OCI-LY3 (cell line): Measurements from ENCODE around the gene IGIP.

Experiments used
- EZH2phosphoT487 ChIP-seq: fragments of 200-600 bp; shearing (Covaris generic); IDR thresholded peaks from 2 replicates; pipeline ENCODE4 v1.6.1; 2018; ENCODE audit warnings: antibody characterized with exemption, mixed run types, low read depth
- TF ChIP-seq, protein P1 (sequence below): fragments of 200-600, 300-600 bp; sonication (generic); IDR thresholded peaks from 2 replicates; pipeline ENCODE4 v1.5.1; 2014; ENCODE audit warnings: antibody characterized with exemption, low read length, low read depth

DNA sequence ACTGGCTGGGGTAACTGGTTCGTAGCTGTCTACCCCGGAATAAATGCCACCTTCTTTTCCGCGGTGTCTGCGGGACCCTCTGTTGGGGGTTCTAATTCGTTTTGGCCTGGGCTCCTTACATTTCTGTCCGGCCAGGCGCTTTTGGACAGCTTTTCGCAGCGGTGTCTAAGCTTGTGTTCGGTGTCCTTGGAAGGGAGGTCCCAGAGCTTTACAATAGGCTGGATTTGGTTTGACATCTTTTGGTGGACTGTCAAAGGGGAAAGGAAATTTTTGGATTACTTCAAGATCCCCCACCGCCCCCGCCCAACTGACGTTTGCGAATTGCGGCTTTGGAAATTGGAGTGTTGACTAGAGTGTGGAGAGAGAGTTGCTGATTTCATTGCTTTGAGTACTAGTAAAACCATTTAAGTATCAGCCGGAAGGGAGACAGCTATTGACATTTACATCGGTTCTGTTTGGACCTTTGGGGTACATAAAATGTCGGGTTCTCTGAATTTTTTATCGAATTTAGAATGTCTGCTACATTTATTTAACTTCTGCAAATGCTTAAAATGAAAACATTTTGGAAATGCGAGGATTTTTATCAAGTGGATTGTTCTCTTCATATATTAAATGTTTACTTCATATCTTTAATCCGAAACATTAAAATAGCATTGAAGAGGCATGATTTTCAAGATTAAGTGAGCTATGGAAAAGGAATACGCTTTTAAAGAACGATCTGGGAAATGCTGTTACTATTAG is 16.5 kb upstream of the IGIP start:
- TF ChIP-seq, protein P1, sequence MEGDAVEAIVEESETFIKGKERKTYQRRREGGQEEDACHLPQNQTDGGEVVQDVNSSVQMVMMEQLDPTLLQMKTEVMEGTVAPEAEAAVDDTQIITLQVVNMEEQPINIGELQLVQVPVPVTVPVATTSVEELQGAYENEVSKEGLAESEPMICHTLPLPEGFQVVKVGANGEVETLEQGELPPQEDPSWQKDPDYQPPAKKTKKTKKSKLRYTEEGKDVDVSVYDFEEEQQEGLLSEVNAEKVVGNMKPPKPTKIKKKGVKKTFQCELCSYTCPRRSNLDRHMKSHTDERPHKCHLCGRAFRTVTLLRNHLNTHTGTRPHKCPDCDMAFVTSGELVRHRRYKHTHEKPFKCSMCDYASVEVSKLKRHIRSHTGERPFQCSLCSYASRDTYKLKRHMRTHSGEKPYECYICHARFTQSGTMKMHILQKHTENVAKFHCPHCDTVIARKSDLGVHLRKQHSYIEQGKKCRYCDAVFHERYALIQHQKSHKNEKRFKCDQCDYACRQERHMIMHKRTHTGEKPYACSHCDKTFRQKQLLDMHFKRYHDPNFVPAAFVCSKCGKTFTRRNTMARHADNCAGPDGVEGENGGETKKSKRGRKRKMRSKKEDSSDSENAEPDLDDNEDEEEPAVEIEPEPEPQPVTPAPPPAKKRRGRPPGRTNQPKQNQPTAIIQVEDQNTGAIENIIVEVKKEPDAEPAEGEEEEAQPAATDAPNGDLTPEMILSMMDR: no peak
- no peak for TF ChIP-seq EZH2phosphoT487
